ENCODE results near the gene ULK2.
A peak's percentile ranks its signal among the peaks of the same experiment; 100 is the strongest.
"Not testable (repeated sequence)": the region's sequence is repeated elsewhere in the genome, so short reads cannot be mapped to it uniquely, and the experiment has no call there.

Gene ULK2

DNA sequence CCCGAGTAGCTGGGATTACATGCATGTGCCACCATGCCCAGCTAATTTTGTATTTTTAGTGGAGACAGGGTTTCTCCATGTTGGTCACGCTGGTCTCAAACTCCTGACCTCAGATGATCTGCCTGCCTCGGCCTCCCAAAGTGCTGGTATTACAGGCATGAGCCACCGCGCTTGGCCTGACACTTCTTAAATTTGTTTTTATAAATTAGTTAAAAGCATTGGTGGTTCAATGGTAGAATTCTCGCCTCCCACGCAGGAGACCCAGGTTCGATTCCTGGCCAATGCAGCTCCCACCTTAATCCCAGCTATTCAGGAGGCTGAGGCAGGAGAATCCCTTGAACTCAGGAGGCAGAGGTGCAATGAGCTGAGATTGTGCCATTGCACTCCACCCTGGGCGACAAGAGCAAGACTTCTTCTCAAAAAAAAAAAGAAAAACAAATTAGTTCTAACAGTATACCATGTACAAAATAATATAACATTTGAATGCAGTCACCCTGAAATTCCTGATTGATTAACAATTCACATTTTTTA lies 7.0 kb downstream of the ULK2 start:
- DNase-seq: not testable (repeated sequence)

DNA sequence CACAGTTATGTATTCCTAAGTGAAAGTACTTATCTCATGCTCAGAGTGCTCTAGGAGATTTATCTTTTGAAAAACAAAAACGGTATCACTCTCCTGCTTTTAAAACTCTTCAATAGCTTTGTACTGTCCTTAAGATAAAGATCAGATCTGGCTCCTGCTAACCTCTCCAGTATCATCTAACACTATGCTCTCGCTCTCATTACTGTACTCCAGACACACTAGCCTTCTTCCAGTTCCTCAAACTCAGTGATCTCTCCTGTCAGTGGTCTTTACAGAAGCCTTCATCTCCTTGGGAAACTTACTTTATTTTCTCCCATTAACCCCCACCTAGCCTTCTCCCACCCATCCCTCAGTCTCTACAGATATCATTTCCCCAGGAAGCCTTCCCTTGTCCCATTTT lies 10.1 kb downstream of the ULK2 start:
- no peak for DNase-seq

DNA sequence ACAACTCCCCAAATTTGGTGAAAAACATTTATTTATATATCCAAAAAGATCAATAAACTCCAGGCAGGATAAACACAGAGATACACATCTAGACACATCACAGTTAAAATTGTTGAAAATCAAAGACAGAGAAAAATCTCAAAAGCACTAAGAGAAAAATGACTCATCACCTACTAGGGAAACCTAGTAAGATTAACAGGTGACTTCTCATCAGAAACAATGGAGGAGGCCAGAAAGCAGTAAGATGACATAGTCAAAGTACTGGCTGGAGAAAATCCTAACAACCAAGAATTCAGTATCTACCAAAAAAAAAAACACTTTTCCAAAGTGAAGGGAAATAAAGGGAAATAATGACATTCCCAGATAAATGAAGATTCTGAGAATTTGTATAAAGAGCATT lies 33.8 kb downstream of the ULK2 start:
- no peak for DNase-seq

DNA sequence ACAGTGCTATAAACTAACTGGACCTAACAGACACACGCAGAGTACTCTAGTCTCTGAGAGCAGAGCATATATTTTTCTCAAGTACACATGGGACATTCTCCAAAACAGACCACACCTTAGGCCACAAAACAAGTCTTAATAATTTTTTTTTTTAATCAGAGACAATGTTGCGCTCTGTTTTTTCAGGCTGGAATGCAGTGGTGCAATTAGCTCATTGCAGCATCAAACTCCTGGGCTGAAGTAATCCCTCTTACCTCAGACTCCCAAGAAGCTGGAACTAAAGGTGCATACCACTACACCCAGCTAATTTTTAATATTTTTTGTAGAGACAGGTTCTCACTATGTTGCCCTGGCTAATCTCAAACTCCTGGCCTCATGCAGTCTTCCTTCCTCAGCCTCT lies 37.7 kb downstream of the ULK2 start:
- DNase-seq: no peak

DNA sequence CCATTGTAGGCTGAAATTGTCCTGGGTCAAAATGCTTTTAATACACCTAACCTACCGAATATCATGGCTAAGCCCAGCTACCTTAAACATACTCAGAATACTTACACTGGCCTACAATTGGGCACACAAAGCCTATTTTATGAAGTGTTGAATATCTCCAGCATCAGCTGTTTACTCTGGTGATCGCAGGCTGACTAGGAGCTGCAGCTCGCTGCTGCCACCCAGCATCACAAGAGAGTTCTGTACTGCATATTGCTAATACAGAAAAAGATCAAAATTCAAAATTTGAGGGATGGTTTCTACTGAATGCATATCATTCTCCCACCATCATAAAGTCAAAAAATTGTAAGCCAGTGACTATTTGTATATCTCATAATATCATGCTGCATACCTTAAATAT lies 55.3 kb downstream of the ULK2 start:
- no peak for DNase-seq

DNA sequence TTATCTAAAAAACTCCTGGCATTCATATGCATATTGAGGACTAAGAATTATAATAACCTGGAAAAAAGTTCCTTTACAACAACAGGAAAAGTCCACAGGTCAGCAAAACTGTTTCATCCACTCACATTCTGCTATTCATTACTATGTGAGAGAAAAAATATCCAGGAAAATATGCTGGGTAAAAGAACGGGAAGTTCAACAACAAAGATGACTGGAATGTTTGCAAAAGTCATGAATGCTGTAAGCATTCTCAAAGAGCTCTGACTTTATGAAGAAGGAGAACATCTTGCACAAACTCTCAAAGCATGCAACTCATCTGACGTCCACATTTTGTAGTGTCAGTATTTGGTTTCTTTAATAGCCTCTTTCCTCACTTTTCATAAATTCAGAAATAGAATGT lies 62.7 kb downstream of the ULK2 start:
- no peak for DNase-seq

DNA sequence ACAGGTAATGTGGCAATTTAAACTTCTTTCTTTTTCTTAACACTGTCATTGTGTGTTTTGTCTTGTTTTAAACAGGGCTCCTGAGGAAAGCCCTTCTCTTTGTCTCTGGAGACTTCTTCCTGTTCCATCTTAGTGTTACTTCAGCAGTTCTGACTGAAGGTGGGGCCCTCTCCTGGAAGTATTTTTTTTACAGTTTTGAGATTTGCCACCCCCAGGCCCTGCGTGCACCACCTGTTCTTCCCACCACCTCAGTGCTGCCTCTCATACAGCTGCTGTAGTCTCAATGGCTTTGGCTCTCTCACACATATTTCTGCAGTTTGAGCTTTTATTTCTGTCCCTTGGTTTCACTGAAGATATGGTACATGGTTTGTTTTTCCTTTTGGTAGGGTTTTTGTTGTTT lies 67.2 kb downstream of the ULK2 start:
- DNase-seq: no peak

DNA sequence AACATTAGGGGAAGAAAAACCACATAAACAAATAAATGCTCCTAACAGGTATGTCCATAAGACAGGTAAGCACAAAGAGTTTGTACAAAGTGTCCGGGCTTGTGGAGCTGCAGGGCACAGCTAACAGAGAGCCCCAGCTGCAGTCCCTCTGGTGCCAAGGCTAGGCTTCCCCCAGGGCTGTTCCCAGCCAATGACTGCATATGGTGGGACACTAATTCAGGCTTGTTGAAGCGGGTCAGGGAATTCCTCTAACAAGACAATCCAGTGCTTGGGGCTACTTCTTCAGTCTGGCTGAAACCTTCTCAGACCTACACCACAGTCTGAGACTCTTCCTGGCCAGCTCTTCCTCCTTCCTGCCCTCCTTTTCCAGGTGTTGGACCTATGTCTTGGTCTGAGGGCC lies 67.9 kb downstream of the ULK2 start:
- no peak for DNase-seq

DNA sequence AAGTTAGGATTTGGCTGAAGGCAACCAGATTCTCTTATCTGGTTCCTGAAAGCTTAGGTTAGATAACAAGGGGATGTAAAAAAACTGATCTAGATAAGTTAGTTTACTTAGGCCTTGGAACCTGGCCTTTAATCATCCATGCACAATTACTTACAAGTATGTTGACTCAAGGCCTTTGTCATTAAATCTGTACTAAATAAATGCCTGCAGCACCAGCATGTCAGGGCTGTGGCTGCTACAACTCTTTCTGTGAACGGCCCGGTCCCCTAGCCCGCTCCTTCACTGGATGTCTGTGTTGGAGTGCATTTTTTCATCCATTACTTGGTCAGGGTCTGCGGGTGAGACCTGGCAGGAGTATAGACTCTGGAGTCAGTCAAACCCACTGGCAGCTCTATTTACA lies 71.3 kb downstream of the ULK2 start:
- no peak for DNase-seq

DNA sequence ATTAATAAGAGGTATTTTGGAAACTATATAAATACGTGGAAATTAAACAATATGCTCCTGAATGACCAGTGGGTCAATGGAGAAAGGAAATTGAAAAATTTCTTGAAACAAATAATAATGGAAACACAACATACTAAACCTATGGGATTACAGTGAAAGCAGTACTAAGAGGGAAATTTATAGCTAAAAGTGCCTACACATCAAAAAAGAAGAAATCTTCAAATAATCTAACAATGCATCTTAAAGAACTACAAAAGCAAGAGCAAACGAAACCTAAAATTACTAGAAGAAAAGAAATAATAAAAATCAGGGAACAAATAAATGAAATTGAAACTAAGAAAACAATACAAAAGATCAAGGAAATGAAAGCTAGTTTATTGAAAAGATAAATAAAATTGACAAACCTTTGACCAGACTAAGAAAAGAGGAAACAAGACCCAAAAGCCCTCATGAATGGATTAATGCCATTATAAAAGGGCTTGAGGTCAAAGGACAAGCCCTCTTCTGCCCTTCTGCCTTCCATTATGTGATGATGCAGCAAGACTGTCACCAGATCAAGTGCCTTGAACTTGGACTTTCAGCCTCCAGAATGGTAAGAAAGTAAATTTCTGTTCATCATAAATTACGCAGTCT lies 75.7 kb downstream of the ULK2 start:
- DNase-seq: no peak

DNA sequence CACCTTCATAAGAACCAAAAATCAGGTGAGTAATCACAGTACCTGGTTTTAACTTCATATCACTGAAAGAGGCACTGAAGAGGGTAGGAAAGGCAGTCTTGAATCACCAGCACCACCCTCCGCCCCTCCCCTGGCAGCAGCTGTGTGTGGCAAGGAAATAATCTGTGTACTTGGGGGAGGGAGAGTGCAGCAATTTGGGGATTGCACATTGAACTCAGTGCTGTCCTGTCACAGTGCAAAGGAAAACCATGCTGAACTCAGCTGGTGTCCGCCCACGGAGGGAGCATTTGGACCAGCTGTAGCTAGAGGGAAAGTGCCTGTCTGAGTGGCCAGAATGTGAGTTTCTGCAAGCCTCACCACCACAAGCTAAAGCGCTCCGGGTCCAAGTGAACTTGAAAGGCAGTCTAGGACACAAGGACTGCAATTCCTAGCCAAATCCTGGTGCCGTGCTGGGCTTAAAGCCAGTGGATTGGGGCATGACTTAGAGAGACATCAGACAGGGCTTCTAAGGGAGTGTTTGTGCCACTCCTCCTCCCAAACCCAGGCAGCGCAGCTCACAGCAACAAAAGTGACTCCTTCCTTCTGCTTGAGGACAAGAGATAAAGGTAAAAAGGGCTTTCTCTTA lies 79.9 kb downstream of the ULK2 start:
- no peak for DNase-seq

DNA sequence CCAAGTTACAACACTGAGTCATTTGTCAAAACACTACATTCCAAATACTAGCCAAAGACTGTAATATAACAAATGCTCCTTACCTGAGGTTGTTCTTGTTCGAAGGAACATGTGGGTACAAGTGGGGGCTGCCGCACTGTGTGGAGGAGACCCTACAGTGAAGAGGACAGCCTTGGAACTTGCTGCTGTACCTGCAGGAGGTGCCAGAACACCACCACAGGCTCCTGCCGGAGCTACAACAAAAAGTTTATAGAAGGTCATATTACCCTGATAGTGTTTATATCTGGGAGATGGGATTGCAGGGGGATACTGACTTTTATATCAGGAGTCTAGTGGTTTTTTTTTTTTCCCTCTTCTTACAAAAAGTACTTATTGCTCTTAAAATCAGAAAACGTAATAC lies 81.9 kb downstream of the ULK2 start:
- DNase-seq: no peak

DNA sequence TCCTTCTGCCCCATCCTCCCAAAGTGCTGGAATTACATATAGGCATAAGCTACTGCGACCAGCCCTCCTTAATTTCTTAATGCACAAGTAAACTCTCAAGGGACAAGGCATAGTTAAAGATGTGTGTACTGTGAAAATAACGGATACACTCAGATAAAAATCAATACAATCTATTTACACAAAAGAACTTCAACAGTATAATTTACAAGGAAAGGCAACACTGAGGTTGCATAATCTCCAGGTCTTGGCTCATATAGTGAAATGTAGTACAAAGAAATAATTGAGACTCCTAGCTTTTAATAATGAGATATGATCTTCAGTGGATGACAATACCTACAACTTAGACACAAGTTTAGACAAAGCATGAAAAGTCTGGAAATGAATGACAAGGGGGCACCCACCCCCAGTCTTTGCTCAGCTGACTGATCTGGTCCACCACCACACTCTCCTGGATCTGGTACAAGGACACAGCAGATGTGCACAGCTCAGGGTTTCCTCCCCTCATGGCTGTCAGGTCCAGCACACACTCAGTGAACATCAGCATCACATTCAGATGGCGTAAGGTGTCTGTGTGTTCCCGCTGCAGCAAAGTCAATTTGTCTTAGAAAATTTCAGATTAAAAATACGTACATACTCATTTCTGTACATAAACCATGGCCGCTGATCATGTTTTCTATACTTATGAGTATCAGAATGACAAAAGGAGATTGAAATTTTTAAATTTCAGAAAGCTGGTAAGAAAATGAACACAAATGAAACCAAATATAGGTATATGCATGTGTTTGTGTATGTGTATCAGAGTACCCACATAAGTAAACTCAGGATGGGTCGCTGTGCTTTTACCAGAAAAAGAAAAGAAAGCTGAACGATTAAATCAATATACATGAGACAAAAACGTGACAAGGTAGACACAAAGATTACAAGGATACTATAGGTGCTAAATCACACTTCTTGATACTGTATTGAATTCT lies 86.0 kb downstream of the ULK2 start:
- no peak for DNase-seq

DNA sequence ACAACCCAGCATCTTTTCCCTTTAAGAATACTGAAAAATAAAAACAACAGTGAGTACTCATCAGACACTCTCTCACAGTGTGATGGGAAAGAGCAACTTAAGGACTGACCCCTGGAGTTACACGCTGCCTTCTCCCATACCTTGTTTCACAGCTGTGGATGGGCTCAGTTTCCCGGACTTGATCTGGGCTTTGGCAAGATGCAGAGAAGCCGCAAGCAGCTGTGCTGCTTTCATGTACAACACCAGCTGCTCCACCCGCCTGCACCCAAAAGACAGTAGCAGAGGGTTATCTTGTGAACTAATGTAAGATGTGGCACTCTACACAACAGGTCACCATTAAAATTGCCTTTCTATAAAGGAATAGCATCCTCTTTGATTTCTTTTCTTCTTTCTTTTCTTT lies 86.9 kb downstream of the ULK2 start:
- DNase-seq: no peak

DNA sequence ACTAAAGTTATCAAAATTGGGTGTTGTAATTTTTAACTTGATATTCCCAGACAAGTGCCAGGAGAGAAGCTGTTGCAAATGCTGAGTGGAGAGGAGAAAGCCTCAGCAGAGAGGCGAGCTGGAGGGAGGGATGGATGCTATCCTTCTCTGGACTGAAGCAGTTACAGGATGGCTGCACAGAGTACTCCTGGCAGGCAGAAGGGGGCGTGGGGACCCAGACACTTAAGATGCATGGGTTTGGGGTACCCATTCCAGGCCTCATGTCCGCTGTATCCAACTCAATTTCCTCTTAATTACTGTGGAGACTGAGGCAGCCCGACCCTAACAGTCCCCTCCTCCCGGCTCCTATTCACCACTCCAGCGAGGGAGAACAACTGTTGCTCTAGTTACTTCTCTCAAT lies 94.2 kb downstream of the ULK2 start:
- no peak for DNase-seq

DNA sequence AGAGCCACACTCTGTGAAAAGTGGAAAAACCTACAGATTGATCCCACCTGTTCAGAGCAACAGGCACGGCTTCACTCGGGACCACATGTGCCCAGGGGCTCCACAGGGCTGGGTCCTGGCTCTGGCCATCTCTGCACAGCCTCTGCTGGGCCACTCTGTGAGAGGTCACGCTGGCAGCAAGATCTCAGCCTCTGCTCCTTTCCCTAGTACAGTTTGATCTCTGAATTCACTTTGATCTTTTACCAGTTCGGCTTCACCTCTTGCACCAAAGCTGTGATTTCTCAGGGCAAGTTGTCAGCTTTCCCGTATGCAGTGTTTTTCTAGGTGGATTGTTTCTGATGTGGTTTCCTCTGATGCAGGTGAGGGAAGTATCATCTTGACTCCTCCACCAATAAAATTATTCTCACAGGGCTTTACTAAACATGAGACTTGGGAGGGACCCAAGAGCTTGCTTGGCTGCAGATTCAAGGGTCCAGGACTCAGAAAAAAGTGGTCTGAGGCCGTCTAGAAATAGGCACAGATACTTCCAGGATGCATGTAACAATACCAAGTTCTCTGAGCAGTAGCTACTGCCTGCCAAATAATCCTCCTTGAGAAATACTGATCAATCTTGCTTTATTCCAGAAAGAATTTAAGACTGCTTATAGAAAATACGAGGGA lies 95.6 kb downstream of the ULK2 start:
- DNase-seq: no peak

DNA sequence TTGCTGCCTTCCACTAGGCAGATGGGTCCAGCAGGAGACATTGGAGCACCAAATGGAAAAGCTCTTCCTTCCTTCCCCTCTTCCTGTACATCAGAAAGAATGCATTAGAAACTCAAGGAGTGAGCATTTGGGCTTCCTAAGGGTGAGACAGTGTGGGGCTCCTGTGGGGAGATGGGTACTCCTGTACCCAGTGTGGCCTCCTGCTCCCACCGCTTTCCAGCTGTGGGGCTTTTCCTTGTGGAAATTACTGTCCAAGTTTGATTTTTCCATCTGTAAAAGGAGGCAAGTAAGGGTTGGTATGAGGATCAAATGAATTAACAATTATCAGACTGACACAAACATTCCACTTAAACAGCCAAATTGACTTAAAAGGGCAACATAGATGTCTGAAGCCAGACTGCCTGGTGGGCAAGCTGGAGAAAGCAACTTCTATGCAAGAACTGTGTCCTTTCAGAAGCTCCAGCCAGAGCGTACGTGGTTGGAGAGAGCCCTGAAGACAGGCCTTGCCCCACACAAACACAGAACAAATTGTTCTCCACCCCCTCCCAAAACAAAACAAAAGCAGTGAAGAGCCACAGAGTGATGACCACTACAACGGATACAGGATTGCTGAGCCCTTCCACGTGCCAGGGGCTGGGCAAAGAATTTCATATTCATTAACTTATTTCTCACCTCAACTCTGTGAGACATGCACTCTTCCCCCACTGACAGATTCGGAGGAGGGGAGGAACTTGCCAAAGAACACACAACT lies 96.6 kb downstream of the ULK2 start:
- DNase-seq: no peak

DNA sequence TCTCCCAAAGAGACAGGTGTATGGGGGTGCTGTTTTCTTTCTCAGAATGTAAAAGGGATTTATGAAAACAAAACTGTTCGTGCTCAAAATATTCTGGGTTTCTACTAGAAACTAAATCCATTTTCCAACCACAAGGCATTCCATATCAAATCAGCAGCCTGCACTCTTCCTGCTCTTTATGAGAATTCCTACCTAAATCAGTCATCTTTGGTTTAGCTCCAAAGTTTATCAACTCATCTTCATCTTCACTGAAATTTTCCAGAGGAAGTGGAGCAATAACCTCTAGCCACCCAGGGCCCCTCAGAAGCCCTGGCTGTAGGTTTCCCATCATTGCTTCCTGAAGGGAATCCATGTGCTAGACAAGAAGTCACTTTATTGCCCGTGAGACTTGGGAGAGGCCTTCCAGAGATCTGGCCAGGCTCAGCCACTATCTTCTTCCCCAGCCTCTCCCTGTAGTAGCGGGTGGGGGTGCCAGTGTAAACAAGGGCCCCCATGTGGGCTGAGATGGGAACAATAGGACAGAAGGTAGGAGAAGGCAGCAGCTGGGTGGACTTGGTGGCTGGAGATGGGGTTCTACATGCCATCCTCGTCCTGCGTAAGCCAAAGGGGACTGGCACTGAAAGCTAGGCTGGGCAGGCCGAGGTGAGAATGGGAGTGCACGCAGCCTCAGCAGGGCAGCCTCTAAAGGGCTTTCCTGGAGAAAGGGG lies 97.6 kb downstream of the ULK2 start:
- DNase-seq: no peak

DNA sequence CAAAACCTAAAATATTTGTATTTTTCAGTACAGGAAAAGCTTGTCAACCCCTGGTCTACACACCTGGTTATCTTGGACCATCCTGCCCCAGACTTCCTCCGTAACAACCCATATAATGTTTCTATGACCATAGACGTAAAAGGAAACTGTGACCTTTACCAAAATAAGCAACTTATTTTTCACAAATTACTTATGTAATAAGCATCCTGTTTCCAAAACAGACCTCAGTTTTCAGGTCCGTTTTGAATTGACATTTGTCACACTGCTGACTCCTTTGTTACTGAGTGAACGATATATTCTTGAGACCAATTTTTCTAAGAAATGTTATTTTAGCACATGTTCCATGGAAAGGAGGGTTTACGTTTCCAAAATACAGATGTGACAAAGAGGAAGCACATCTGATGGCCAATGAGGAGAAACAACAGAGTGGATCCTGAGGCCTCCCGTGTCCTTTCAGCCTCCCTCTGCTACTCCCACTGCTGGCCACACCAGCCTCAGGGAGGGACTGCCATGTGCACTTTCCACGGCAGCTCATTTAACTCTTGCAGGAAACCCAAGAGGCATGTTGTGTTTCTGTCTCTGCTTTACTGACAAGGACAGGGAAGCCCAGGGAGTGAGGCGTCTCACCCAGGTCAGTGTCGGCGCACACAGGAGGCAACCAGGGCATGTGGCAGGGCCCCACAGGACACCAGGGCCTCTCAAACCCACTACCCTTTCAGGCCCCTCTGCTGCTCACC lies 99.5 kb downstream of the ULK2 start:
- DNase-seq: no peak

DNA sequence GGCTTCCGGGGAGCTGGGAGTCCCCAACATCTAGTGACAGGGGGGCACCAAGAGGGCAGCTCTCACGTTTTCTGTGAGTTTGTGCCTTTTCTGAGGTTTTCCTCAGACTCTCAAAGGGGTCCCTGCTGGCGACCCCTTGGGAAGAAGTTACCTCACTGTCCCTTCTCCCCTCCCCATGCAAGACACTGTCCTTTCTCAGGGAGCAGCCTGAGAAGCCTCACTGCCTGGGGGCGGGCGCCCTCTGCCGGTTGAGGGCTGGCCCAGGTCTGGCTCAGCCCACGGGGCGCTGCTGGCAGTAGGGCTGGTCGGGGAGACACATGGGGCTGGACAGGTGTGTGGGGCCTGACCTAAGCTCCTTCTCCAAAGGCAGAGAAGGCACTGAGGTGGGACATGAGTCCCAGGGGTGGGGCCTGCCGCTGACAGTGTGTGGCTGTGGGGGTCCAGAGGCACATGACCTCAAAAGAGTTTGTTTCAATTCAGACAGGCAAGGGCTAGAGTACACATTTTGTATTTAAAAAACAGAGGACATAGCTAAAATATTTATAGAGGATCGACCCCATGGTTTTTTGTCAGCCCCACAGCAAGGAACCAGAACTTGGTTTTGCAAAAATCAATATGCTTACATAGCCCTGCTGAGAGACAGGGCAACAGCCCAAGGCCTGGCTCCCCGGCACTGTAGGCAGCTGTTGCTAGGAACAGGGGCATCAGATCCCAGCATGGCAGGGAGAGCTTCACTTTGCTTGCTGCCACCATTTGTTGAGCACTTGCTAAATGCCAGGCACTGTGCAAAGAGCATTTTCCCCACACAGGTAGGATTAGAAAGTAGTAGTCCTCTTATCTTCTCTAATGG lies 101.1 kb downstream of the ULK2 start:
- DNase-seq: peak; percentile 19 to 57
